T-helper 17 cell (primary cell): Measurements from ENCODE around the gene BCAS4. TPM values are rescaled to one million over a fixed set of nuclear protein-coding genes. Genes with fewer than 3 reads are reported as not detected.

ENCODE experiments used
- ATAC-seq: fragments of 150-1000 bp; cut with Tn5 transposase; 2 replicates; pipeline ENCODE4 v1.10.0; 2021; ENCODE audit warnings: mild to moderate bottlenecking, moderate library complexity
- DNase-seq, 3 donors: peaks; one replicate each; pipeline versions ENCODE4 v3.0.0 to v3.0.0-alpha.2; 2020 to 2021
- H3K9me3 ChIP-seq: one replicate; pipeline ENCODE4 v1.7.0; 2013; ENCODE audit warnings: low read length, mild to moderate bottlenecking; ENCODE audit not compliant: control insufficient read depth, poor library complexity, severe bottlenecking
- H3K27ac Mint-ChIP-seq: one replicate; pipeline ENCODE4 v1.8.0; 2022; ENCODE audit warnings: mild to moderate bottlenecking, moderate library complexity, mixed read lengths
- H3K27me3 Mint-ChIP-seq: one replicate; pipeline ENCODE4 v1.8.0; 2022; ENCODE audit warnings: mixed read lengths
- H3K36me3 Mint-ChIP-seq: one replicate; pipeline ENCODE4 v1.8.0; 2022; ENCODE audit warnings: low read depth, mixed read lengths
- H3K4me1 Mint-ChIP-seq: one replicate; pipeline ENCODE4 v1.8.0; 2022; ENCODE audit warnings: mild to moderate bottlenecking, mixed read lengths
- H3K4me3 Mint-ChIP-seq: one replicate; pipeline ENCODE4 v1.8.0; 2022; ENCODE audit warnings: mild to moderate bottlenecking, moderate library complexity, mixed read lengths
- total RNA-seq, 4 donors: library from RNA in 2 of 4; stranded (reverse) in 2 of 4; gene quantifications; one replicate each; pipeline ENCODE4 v1.2.3 and lab custom pipeline; 2022 to 2026

Gene BCAS4
- total RNA-seq, 2 donors from 2014 or later: 8.0 to 8.5 TPM

GRCh38 chr20:50848846-50849673, 54.2 kb downstream of the BCAS4 start:
- no peaks in the 10 kb centered on the region for H3K9me3 ChIP-seq
- no peak for ATAC-seq
- H3K27me3 Mint-ChIP-seq: no peaks in the 10 kb centered on the region
- no peaks in the 10 kb centered on the region for H3K36me3 Mint-ChIP-seq
- no peak overlapping the region for H3K4me3 Mint-ChIP-seq
- H3K4me1 Mint-ChIP-seq: peaks cover 2% of the 10 kb centered on the region
- H3K27ac Mint-ChIP-seq: no peak overlapping the region
- DNase-seq: no peak

GRCh38 chr20:50850721-50851286, 55.9 kb downstream of the BCAS4 start:
- ATAC-seq: no peak
- Mint-ChIP-seq H3K27me3 (no peaks in the 10 kb centered on the region), H3K4me1 (peaks cover 2% of the 10 kb centered on the region)

DNA sequence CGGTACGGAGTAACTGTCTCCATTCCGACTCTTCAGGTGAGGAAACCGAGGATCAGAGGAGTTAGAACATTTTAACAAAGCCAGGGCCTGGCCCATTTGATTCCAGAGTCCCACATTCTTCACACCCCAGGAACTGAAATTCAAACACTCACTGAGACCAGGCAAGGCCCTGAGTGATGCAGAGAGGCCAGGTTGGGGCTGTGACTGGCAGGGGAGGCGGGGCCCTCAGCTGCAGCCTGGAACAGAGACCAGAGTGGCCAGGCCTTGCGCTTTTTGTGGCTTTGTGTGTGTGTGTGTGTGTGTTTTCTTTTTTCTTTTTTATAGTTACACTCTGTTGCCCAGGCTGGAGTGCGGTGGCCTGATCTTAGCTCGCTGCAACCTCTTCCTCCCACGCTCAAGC, 57.2 kb downstream of the BCAS4 start:
- peaks cover 2% of the 10 kb centered on the region for H3K4me1 Mint-ChIP-seq
- peak overlapping the region; percentile 47 for H3K27ac Mint-ChIP-seq
- H3K4me3 Mint-ChIP-seq: no peak overlapping the region
- no peaks in the 10 kb centered on the region for H3K9me3 ChIP-seq
- ATAC-seq (no peak), DNase-seq (no peak)
- H3K36me3 Mint-ChIP-seq: peaks cover 3% of the 10 kb centered on the region
- H3K27me3 Mint-ChIP-seq: no peaks in the 10 kb centered on the region

More at GRCh38 chr20:50850721-50851286, 55.9 kb downstream of the BCAS4 start:
- no peak overlapping the region for H3K4me3 Mint-ChIP-seq
- peak overlapping the region; percentile 71 for H3K27ac Mint-ChIP-seq
- H3K9me3 ChIP-seq: no peaks in the 10 kb centered on the region
- DNase-seq: no peak
- peaks cover 3% of the 10 kb centered on the region for H3K36me3 Mint-ChIP-seq

DNA sequence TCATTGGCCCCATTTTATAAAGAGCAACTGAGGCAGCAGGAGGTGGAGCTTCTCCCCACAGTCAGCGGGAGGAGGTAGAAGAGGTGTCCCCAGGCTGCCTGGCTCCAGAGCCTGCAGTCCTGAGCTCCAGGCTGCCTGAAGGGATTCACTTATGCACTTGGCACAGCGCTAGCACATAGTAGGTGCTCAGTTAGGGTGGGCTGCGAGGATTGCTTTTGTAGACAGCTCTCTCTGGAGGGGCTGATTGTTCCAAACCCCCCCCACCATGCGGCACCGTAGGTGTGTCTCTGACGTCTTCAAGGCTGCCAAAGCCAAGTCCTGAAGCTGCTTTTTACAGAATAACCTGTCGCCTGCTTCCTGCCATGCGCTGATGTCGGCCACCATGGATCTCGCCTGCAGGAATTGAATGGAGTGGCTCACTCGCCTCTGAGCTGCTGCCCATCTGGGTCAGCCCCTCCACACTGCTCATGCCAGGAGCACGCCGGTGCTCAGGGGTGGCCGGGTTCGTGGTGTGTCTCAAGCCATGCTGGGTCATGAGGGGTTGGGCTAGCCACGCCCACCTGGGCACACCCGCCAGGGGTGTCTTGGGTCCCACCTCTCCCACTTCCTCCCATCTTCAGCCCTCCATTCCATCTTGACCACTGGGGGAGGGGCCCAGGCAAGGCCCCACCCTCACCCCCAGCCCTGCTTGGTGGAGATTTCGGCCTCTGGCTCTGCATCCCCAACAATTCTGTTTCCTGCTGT, 59.8 kb downstream of the BCAS4 start:
- Mint-ChIP-seq H3K36me3 (peaks cover 3% of the 10 kb centered on the region), H3K27me3 (no peaks in the 10 kb centered on the region), H3K27ac (no peak overlapping the region), H3K4me3 (no peak overlapping the region), H3K4me1 (no peaks in the 10 kb centered on the region)
- H3K9me3 ChIP-seq: no peaks in the 10 kb centered on the region
- ATAC-seq (no peak), DNase-seq (no peak)

- no peaks in the 10 kb centered on the region for H3K9me3 ChIP-seq
- H3K27ac Mint-ChIP-seq: no peak overlapping the region
- ATAC-seq: no peak
- no peaks in the 10 kb centered on the region for H3K27me3 Mint-ChIP-seq
- DNase-seq: no peak
- H3K4me1 Mint-ChIP-seq: no peaks in the 10 kb centered on the region
- H3K4me3 Mint-ChIP-seq: no peak overlapping the region
- peaks cover 3% of the 10 kb centered on the region for H3K36me3 Mint-ChIP-seq
Observed at GRCh38 chr20:50855498-50856474, 60.9 kb downstream of the BCAS4 start.

DNA sequence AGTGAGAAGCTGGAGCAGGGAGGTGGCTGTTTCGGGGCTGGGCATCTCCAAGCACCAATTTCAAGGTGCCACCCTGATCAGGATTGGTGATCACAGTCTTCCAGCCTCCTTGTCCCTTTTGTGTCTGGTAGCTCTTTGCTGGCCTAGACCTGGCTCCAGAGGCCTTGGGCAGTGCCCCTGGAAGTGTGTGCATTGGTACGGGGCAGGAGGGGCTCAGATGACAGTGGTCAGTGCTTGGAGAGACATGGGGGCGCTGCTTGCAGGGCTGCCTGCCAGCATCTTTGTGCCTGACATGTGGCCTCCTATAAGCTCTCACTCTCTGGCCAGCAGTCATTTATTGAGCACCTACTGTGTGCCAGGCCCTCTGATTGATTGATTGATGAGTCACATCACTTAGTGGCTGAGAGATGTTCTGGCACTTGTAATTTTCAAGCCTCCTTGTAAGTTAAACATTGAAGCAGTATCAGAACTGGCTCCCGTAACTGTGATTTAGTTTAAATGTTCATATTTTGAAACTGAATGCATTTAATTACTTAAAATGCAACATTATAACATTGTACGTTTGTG, 61.7 kb downstream of the BCAS4 start:
- H3K4me3 Mint-ChIP-seq: no peak overlapping the region
- no peak overlapping the region for H3K27ac Mint-ChIP-seq
- H3K9me3 ChIP-seq: no peaks in the 10 kb centered on the region
- no peak for DNase-seq
- no peaks in the 10 kb centered on the region for H3K4me1 Mint-ChIP-seq
- no peak for ATAC-seq
- no peaks in the 10 kb centered on the region for H3K27me3 Mint-ChIP-seq
- H3K36me3 Mint-ChIP-seq: peaks cover 3% of the 10 kb centered on the region

GRCh38 chr20:50857348-50857747, 62.5 kb downstream of the BCAS4 start:
- Mint-ChIP-seq H3K4me1 (no peaks in the 10 kb centered on the region), H3K36me3 (peaks cover 6% of the 10 kb centered on the region), H3K27ac (no peak overlapping the region), H3K27me3 (no peaks in the 10 kb centered on the region), H3K4me3 (no peak overlapping the region)
- DNase-seq (no peak), ATAC-seq (no peak)
- no peaks in the 10 kb centered on the region for H3K9me3 ChIP-seq

DNA sequence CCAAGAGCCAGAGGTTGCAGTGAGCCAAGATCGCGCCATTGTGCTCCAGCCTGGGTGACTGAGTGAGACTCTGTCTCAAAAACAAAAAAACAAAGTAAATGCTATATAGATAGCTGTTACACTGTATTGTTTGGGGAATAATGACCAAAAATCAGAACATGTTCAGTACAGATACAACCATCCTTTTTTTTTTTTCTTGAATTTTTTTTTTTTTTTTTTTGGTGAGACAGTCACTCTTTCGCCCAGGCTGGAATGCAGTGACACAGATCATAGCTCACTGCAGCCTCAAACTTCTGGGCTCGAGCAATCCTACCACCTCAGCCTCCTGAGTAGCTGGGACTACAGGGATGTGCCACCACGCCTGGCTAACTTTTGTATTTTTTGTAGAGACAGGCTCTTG, 63.7 kb downstream of the BCAS4 start:
- Mint-ChIP-seq H3K4me3 (no peak overlapping the region), H3K36me3 (peaks cover 6% of the 10 kb centered on the region), H3K27me3 (no peaks in the 10 kb centered on the region), H3K4me1 (no peaks in the 10 kb centered on the region), H3K27ac (no peak overlapping the region)
- no peak for DNase-seq
- ATAC-seq: no peak
- H3K9me3 ChIP-seq: no peaks in the 10 kb centered on the region

GRCh38 chr20:50859161-50859560, 64.3 kb downstream of the BCAS4 start:
- Mint-ChIP-seq H3K4me1 (no peaks in the 10 kb centered on the region), H3K27ac (no peak overlapping the region), H3K4me3 (no peak overlapping the region), H3K27me3 (no peaks in the 10 kb centered on the region), H3K36me3 (peaks cover 6% of the 10 kb centered on the region)
- ATAC-seq (no peak), DNase-seq (no peak)
- no peaks in the 10 kb centered on the region for H3K9me3 ChIP-seq

GRCh38 chr20:50861012-50861411, 66.2 kb downstream of the BCAS4 start:
- no peak for ATAC-seq
- Mint-ChIP-seq H3K27me3 (no peaks in the 10 kb centered on the region), H3K4me1 (no peaks in the 10 kb centered on the region), H3K36me3 (peaks cover 2% of the 10 kb centered on the region), H3K4me3 (no peak overlapping the region), H3K27ac (no peak overlapping the region)
- no peaks in the 10 kb centered on the region for H3K9me3 ChIP-seq
- DNase-seq: no peak

GRCh38 chr20:50862546-50862945, 67.7 kb downstream of the BCAS4 start:
- Mint-ChIP-seq H3K27ac (no peak overlapping the region), H3K4me1 (no peaks in the 10 kb centered on the region), H3K4me3 (no peak overlapping the region), H3K27me3 (no peaks in the 10 kb centered on the region), H3K36me3 (peaks cover 2% of the 10 kb centered on the region)
- no peaks in the 10 kb centered on the region for H3K9me3 ChIP-seq
- no peak for DNase-seq
- ATAC-seq: no peak

DNA sequence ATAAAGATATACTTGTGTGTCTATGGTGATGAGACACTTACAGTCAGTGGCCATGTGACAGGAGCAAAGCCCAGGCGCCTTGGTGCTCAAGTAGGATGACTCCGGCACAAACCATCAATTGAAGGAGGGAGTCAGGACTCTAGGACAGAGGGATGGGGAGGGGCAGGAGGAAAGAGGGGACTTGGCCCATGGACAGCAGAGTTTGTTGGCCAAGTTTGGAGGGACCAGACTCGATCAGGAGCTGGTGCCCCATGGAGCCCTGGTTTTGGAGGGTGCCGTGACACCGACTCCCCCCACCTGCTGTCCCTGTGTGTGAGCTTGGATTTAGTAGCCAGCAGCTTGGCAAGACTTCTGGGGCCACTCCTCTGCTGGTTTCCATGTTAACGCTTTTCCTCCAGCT, 70.3 kb downstream of the BCAS4 start:
- Mint-ChIP-seq H3K27ac (no peak overlapping the region), H3K27me3 (no peaks in the 10 kb centered on the region), H3K36me3 (peaks cover 2% of the 10 kb centered on the region), H3K4me3 (no peak overlapping the region), H3K4me1 (no peaks in the 10 kb centered on the region)
- DNase-seq (no peak), ATAC-seq (no peak)
- no peaks in the 10 kb centered on the region for H3K9me3 ChIP-seq
